Neural progenitor cell (in vitro differentiated cells): ENCODE data around the gene ING2.

Experiments
- CTCF ChIP-seq: fragments of 200-600 bp; sonication (generic); IDR thresholded peaks from 2 replicates; pipeline ENCODE4 v1.5.1; 2017; ENCODE audit warnings: antibody characterized with exemption, mild to moderate bottlenecking
- EZH2 ChIP-seq: fragments of 200-600 bp; sonication (generic); IDR thresholded peaks from 2 replicates; pipeline ENCODE4 v1.6.1; 2017; ENCODE audit warnings: antibody characterized with exemption, mild to moderate bottlenecking, moderate library complexity

DNA sequence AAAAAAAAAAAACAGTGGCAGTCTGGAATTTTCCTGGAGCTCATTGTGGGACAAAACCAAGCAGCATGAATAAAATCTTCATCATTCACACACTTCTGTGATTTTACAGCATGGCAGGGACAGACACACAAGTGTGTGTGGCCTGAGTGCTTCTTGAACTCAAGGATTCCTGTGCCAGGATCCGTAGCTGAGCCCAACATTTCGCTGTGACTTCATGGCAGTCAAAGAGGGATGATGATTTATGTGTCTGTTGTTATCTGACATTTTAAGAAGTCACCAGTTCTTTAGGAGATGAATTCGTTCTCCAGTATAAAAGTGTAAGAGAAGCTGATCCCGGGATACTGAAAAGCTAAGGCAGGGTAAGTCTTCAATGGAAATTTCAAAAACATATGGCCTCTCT lies 57.0 kb downstream of the ING2 start:
- TF ChIP-seq CTCF (no peak), EZH2 (no peak)
